Fibroblast of pulmonary artery (primary cell): ENCODE measurements around the gene HEPACAM.

Source experiments
- DNase-seq: peaks from one replicate; pipeline ENCODE4 v3.0.0-alpha.2; 2010; ENCODE audit warnings: low read depth
- H3K4me3 ChIP-seq: replicated peaks from 2 replicates; pipeline ENCODE4 v1.5.1; 2011; ENCODE audit warnings: low read depth, mild to moderate bottlenecking, control low read depth, low read length, moderate library complexity
- CTCF ChIP-seq: IDR thresholded peaks from 2 replicates; pipeline ENCODE4 v1.5.1; 2011; ENCODE audit warnings: mild to moderate bottlenecking, control low read depth, low read length, inconsistent platforms; ENCODE audit errors: missing control alignments

Gene HEPACAM

DNA sequence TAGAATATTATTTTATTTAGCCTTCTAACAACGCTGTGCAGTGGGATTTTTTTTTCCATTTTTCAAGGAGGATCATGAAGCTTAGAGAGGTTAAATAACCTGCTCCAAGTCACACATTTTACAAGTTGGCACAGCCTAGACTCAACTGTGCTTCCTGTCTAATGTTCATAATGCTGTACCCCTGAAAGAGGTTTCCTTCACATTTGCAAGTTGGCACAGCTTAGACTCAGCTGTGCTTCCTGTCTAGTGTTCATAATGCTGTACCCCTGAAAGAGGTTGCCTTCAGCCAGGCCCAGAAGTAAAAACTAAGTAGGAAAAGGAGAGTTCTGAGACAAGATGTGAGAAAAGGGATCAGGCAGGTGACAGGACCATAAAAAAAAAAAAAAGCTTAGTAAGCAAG lies 7.9 kb upstream of the HEPACAM start:
- DNase-seq, result no peak
- no peak for TF ChIP-seq CTCF

DNA sequence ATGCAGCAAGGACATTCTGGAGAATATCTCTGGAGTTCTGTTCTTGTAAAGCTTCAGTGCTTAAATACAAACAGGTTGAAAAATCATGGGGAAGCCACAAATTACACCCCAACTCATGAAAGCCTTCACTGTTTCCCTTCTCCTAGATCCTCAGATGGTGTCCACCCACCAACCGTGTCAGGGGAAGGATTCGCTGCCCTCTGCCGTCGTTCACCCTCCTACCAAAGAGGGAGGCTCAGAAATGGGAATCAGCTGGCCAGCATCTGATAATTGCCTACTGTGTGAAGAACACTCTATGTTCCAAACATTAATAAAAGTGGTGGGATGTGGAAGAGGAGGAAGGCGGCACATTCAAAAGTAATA lies 7.4 kb upstream of the HEPACAM start:
- H3K4me3 ChIP-seq, result no peak overlapping the region
- DNase-seq, result no peak
- TF ChIP-seq CTCF, result no peak

More for the DNA sequence above, 7.9 kb upstream of the HEPACAM start:
- H3K4me3 ChIP-seq, result no peak overlapping the region

DNA sequence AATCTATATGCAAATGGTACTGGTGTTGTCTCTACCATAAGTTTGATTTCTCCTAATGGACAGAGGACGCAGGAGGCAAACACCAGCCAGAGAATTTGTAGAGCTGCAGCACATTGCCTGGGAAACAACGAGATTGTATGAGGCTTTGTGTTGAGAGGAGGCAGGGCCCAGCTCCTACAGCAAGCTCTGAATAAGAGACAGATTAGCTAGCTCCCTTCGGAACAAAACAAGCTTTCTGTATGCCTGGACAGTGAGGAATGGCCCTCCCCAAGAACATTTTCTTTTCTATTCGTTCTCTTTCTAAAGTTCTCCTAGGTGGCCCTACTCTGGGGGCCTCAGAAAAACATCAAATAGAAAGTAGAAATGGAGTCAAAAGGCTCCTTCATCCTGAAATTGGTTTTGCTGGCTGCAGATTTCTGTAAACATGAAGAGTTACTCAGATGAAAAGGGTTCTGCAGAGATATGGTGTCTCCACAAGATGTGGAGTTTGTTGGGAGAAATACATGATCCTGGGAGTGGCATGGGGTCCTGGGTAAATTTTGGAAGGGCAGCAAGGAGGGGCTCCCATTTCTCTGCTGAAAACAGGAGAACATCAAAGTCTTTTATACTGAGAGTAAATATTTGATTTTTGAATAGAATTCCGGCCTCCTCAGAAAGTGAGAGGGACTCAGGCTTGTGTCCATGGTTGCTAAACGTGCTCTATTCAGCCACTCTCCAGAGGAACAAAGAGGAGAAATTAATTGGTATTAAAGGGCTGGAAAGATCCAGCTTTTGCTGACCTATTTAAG lies 6.8 kb upstream of the HEPACAM start:
- no peak for DNase-seq
- TF ChIP-seq CTCF, result no peak
- H3K4me3 ChIP-seq, result no peak overlapping the region

- no peak for TF ChIP-seq CTCF
- H3K4me3 ChIP-seq, result no peak overlapping the region
- DNase-seq, result no peak
Measured at GRCh38 chr11:124941703-124942102, 5.9 kb upstream of the HEPACAM start.

DNA sequence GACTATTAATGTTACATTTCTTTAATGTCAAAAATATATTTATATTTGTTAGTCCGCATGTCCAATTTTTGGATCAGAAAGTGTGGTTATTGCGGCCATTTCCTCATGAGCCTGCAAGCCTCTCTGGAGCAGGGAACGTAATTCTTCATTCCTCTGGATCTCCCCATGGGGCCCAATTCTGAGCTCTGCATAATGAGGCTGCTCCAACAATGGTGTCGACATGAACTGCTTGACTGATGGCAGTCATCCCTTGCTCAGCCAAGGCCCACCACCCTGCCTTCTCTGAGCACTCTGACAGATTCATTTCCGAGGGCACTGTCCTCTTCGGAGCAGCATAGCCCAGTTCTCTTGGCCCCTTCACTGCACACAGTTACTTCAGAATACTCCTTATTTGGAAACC lies 3.1 kb upstream of the HEPACAM start:
- TF ChIP-seq CTCF, result no peak
- no peak for DNase-seq

GRCh38 chr11:124938206-124938765 lies 2.4 kb upstream of the HEPACAM start:
- TF ChIP-seq CTCF, result no peak
- H3K4me3 ChIP-seq, result no peak overlapping the region
- DNase-seq, result peak; percentile 6

More for the DNA sequence above, 3.1 kb upstream of the HEPACAM start:
- H3K4me3 ChIP-seq, result no peak overlapping the region
